Measurements from ENCODE around the gene MYO5A. TPM values are rescaled to one million over a fixed set of nuclear protein-coding genes. Genes with fewer than 3 reads are reported as not detected.
"Not testable (repeated sequence)": the region's sequence is repeated elsewhere in the genome, so short reads cannot be mapped to it uniquely, and the experiment has no call there.

The MYO5A gene
- total RNA-seq, 4 donors from 2014 or later, result 22.0 to 37.4 (median 33.2) TPM

DNA sequence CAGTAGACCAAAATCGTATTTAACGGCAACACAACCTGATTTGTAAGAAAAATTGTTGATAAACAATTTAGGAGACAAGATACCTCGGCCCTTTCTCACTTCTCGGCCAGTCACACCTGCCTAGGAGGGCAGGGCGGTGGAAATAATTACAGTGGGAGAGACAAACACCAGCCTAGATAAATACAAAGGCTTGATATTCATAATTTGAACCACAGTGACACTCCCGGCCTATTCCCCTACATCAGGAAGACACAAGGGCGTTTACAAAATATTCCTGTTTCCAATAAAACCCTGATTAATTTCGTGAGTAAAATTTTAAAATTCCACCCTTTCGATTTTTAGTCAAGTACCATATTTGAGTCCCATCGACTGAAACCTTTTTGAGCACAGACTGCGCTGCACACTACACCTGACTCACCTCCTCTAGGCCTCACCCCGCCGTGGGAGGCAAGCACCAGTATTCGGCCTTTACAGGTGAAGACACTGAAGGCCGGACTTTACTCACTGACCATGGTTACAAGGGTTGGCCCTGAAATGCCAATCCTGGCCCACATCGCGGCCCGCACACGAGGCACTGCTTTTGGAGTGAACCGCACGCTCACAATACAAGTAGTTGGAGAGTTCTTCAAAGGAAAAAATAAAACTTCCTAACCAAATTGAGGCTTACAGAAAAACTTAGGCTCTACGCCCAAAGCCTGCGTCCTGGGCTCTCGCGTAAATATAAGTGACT, 39.4 kb upstream of the MYO5A start:
- no peak for DNase-seq (ENCODE audit: extremely low spot score)
- Histone ChIP-seq H3K4me3 (peak overlapping the region; percentile 69 to 92 (median 74)), H3K27ac (replicated peaks in 1 of 4) (peak overlapping the region; percentile 90 to 97 (median 92)), H3K36me3 (no peaks in the 10 kb centered on the region), H3K27me3 (no peaks in the 10 kb centered on the region), H3K9me3 (no peaks in the 10 kb centered on the region), H3K4me1 (peaks cover 37 to 53% (median 51%) of the 10 kb centered on the region in 4 donors)
- intact Hi-C loops (cut with DNase I), result loop anchor here (2.0 kb wide), 1 partner anchor 111 kb away; the partner anchor contains the start of gene ATOSA
- TF ChIP-seq POLR2A (IDR thresholded peaks at IDR 0.05; ENCODE audit: low read depth), result no peak
- TF ChIP-seq EP300 (IDR thresholded peaks at IDR 0.05), result no peak
- peak in 1 of 2 donors; percentile 2 for TF ChIP-seq POLR2AphosphoS5 (IDR thresholded peaks at IDR 0.05)
- TF ChIP-seq, protein P1, sequence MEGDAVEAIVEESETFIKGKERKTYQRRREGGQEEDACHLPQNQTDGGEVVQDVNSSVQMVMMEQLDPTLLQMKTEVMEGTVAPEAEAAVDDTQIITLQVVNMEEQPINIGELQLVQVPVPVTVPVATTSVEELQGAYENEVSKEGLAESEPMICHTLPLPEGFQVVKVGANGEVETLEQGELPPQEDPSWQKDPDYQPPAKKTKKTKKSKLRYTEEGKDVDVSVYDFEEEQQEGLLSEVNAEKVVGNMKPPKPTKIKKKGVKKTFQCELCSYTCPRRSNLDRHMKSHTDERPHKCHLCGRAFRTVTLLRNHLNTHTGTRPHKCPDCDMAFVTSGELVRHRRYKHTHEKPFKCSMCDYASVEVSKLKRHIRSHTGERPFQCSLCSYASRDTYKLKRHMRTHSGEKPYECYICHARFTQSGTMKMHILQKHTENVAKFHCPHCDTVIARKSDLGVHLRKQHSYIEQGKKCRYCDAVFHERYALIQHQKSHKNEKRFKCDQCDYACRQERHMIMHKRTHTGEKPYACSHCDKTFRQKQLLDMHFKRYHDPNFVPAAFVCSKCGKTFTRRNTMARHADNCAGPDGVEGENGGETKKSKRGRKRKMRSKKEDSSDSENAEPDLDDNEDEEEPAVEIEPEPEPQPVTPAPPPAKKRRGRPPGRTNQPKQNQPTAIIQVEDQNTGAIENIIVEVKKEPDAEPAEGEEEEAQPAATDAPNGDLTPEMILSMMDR (IDR thresholded peaks at IDR 0.05), result no peak
- 2% methylated on average over 25 of the region's 25 CpGs for WGBS

DNA sequence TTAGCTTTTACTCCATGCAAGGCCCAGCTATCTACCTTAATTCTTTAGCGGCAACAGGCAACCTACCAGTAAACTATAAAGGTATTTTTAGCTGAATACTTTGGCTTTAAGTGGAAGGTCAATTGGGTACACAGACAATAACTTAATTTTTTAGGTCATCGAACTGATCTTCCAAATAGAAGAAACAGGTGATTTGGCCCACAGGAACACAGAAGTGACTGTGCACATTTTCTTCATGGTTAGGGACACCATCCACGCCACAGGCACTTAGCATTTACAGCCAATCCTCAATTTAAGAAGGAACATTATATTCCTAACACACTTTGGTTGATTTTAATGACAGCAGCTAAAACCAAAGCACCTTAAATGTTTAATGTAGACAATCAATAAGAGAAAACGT, 38.2 kb upstream of the MYO5A start:
- H3K36me3 ChIP-seq, result no peaks in the 10 kb centered on the region
- peaks cover 37 to 63% (median 60%) of the 10 kb centered on the region in 4 donors for H3K4me1 ChIP-seq
- no peaks in the 10 kb centered on the region for H3K27me3 ChIP-seq
- peak overlapping the region in 2 of 4 donors; percentile 10 to 39 for H3K27ac ChIP-seq (replicated peaks in 1 of 4)
- no peaks in the 10 kb centered on the region for H3K9me3 ChIP-seq
- no peak for DNase-seq (ENCODE audit: extremely low spot score)
- intact Hi-C loops (cut with DNase I), result no loop called here
- TF ChIP-seq POLR2A (IDR thresholded peaks at IDR 0.05; ENCODE audit: low read depth), result no peak
- TF ChIP-seq, protein P1 (IDR thresholded peaks at IDR 0.05), result no peak
- WGBS, result 57% methylated on average over 4 of the region's 4 CpGs
- H3K4me3 ChIP-seq, result peak overlapping the region; percentile 69 to 92 (median 74)

DNA sequence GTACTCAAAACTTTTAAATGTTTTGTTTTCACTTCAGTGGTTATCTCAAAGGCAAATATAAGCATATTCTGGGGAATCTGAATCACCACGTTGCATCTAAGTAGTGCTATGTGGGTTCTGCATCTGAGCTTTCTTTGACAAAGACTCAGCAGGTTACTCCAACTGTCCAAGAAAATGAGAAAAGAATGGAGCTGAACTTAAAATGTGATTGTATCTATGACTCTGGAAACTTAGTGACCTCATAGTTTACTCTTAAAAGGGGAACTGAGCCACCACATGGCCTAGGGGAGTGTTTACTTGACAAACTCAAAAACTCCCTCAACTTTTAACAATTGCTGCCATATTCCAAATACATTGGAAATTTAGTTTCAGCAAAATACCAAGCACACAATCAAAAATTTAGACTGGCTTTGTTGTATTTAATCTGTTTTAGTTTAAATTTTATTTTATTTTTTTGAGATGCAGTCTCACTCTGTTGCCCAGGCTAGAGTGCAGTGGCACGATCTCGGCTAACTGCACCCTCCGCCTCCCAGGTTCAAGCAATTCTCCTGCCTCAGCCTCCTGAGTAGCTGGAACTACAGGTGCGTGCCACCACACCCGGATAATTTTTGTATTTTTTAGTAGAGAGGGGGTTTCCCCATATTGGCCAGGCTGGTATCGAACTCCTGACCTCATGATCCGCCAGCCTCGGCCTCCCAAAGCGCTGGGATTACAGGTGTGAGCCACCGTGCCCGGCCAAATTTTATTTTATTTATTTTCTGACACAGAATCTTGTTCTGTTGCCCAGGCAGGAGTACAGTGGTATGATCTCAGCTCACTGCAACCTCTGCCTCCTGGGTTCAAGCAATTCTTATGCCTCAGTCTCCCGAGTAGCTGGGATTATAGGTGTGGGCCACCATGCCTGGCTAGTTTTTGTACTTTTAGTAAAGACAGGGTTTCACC, 37.0 kb upstream of the MYO5A start:
- 92% methylated on average over 13 of the region's 13 CpGs for WGBS
- H3K9me3 ChIP-seq; H3K4me3 ChIP-seq; H3K36me3 ChIP-seq; intact Hi-C loops (cut with DNase I); H3K27ac ChIP-seq (replicated peaks in 1 of 4); DNase-seq (ENCODE audit: extremely low spot score); H3K27me3 ChIP-seq: not testable (repeated sequence)
- H3K4me1 ChIP-seq, result peaks cover 46 to 74% (median 72%) of the 10 kb centered on the region in 4 donors

DNA sequence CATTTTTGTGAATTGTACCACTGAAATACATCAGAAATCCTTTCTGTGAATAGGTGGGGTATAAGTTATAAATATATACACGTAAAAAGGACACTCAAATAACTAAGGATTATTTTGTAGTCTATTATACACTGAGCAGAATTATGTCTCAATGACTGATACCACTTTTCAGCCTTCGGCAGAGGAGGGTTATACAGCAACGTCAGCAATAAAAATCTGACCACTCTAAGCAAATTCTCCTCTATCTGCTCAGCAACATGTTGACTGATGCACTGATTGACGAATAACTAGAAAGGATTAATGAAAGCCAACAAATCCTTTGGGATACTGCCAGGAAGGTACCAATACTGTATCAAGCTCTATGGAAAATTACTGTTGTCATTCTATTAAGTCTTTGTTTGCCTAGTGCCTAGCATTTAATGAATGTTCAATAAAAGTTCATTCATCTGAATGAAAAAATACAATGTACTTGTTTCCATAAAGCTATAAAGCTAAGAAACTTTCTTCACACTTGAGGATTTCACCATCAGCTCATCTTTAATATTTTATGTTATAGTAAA, 34.9 kb upstream of the MYO5A start:
- TF ChIP-seq POLR2A (IDR thresholded peaks at IDR 0.05; ENCODE audit: low read depth) (no peak), EP300 (IDR thresholded peaks at IDR 0.05) (no peak), POLR2AphosphoS5 (IDR thresholded peaks at IDR 0.05) (no peak)
- TF ChIP-seq, protein P1 (IDR thresholded peaks at IDR 0.05), result no peak
- no peak for DNase-seq (ENCODE audit: extremely low spot score)
- intact Hi-C loops (cut with DNase I), result no loop called here
- Histone ChIP-seq H3K4me3 (no peak overlapping the region), H3K9me3 (no peaks in the 10 kb centered on the region), H3K27ac (replicated peaks in 1 of 4) (no peak overlapping the region), H3K36me3 (no peaks in the 10 kb centered on the region), H3K4me1 (peaks cover 66 to 92% (median 90%) of the 10 kb centered on the region in 4 donors), H3K27me3 (no peaks in the 10 kb centered on the region)
- WGBS, result 77% methylated on average over 4 of the region's 4 CpGs

DNA sequence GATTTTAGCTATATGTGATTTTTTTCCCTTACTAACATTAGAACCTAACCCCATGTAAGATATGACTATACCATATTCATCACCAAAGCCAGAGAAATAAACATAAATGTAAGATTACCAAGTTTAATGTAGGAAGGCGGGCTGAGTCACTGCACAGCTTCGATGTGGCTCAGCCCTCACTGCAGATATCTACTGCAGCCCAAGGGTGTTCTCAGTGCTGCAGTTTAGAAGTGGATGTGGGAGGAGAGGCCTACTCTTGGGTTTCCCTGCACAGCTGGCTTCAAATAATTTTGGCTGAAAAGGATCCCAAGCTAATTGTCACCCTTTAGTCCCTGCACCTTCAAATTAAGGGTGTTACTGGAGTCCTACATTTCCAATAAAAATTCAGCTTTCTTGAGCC, 30.9 kb upstream of the MYO5A start:
- no peak for TF ChIP-seq POLR2A (IDR thresholded peaks at IDR 0.05; ENCODE audit: low read depth)
- no peak for TF ChIP-seq EP300 (IDR thresholded peaks at IDR 0.05)
- TF ChIP-seq POLR2AphosphoS5 (IDR thresholded peaks at IDR 0.05), result no peak
- TF ChIP-seq, protein P1 (IDR thresholded peaks at IDR 0.05), result no peak
- no peak for DNase-seq (ENCODE audit: extremely low spot score)
- peaks cover 42 to 91% (median 80%) of the 10 kb centered on the region in 4 donors for H3K4me1 ChIP-seq
- no peak overlapping the region for H3K4me3 ChIP-seq
- WGBS, result 71% methylated on average over 2 of the region's 2 CpGs
- H3K27me3 ChIP-seq, result no peaks in the 10 kb centered on the region
- intact Hi-C loops (cut with DNase I), result no loop called here
- H3K9me3 ChIP-seq, result no peaks in the 10 kb centered on the region
- H3K36me3 ChIP-seq, result peaks cover 0 to 17% (median 6%) of the 10 kb centered on the region in 4 donors
- H3K27ac ChIP-seq (replicated peaks in 1 of 4), result no peak overlapping the region
